HG03442 (cell line): Measurements from ENCODE around the gene ITIH2.
"Not testable (repeated sequence)": the region's sequence is repeated elsewhere in the genome, so short reads cannot be mapped to it uniquely, and the experiment has no call there.

ENCODE experiments used
- ATAC-seq: cut with Tn5 transposase; IDR thresholded peaks from one replicate; pipeline ENCODE4 v1.9.1; 2021; ENCODE audit warnings: mild to moderate bottlenecking, moderate library complexity; ENCODE audit not compliant: unreplicated experiment

ITIH2 gene

GRCh38 chr10:7703140-7703539, at the start of gene ITIH2:
TSS of gene ITIH2 (plus strand) at chr10:7703316. CDS start at chr10:7703435, 119 bp downstream.
- ATAC-seq = no peak

GRCh38 chr10:7657079-7657478, 46.0 kb upstream of the ITIH2 start:
- ATAC-seq = not testable (repeated sequence)

- ATAC-seq = no peak
Observed at GRCh38 chr10:7657552-7657951, 45.6 kb upstream of the ITIH2 start.

GRCh38 chr10:7659560-7659959, 43.6 kb upstream of the ITIH2 start:
- ATAC-seq = no peak

GRCh38 chr10:7662522-7662921, 40.6 kb upstream of the ITIH2 start:
- ATAC-seq = no peak

- no peak for ATAC-seq
Observed at GRCh38 chr10:7664707-7665106, 38.4 kb upstream of the ITIH2 start.

- no peak for ATAC-seq
Observed at GRCh38 chr10:7665767-7666166, 37.3 kb upstream of the ITIH2 start.

GRCh38 chr10:7666253-7667023, 36.7 kb upstream of the ITIH2 start, which contains the start of gene ITIH5:
TSS of gene ITIH5 (minus strand) at chr10:7666966. CDS start at chr10:7666892, 74 bp downstream.
- no peak for ATAC-seq

GRCh38 chr10:7667262-7668141, 35.6 kb upstream of the ITIH2 start:
- ATAC-seq = no peak

- ATAC-seq = no peak
Observed at GRCh38 chr10:7670157-7670556, 33.0 kb upstream of the ITIH2 start.

GRCh38 chr10:7672341-7673134, 30.6 kb upstream of the ITIH2 start:
- no peak for ATAC-seq

- ATAC-seq = no peak
Observed at GRCh38 chr10:7679256-7679655, 23.9 kb upstream of the ITIH2 start.

GRCh38 chr10:7680078-7680477, 23.0 kb upstream of the ITIH2 start:
- not testable (repeated sequence) for ATAC-seq

GRCh38 chr10:7686351-7687171, 16.6 kb upstream of the ITIH2 start:
- no peak for ATAC-seq

- peak; percentile 95 for ATAC-seq
Observed at GRCh38 chr10:7687228-7687907, 15.7 kb upstream of the ITIH2 start.

- no peak for ATAC-seq
Observed at GRCh38 chr10:7689591-7689990, 13.5 kb upstream of the ITIH2 start.

- ATAC-seq = not testable (repeated sequence)
Observed at GRCh38 chr10:7690885-7691597, 12.1 kb upstream of the ITIH2 start.

- ATAC-seq = not testable (repeated sequence)
Observed at GRCh38 chr10:7692368-7692767, 10.7 kb upstream of the ITIH2 start.

GRCh38 chr10:7693194-7693593, 9.9 kb upstream of the ITIH2 start:
- ATAC-seq = not testable (repeated sequence)
